CD4-positive, CD25-positive, alpha-beta regulatory T cell (primary cell): ENCODE results near the gene AFF3. TPM values are rescaled to one million over a fixed set of nuclear protein-coding genes. Genes with fewer than 3 reads are reported as not detected.

Source experiments
- ATAC-seq, 2 donors: fragments of 150-1000 bp; cut with Tn5 transposase; one replicate each; pipeline ENCODE4 v1.10.0; 2021; ENCODE audit warnings: low read depth in 2 of 2, moderate number of reproducible peaks in 2 of 2, moderate library complexity in 1 of 2
- DNase-seq, 3 donors: peaks; one replicate each; pipeline versions ENCODE4 v3.0.0 to v3.0.0-alpha.2; 2012 to 2022; ENCODE audit warnings: mixed read lengths in 1 of 3
- H3K27ac ChIP-seq: one replicate; pipeline ENCODE4 v1.7.0; 2013; ENCODE audit warnings: mild to moderate bottlenecking, low read length; ENCODE audit not compliant: insufficient read depth, poor library complexity, severe bottlenecking
- H3K27me3 ChIP-seq: one replicate; pipeline ENCODE4 v1.7.0; 2013; ENCODE audit warnings: low read length; ENCODE audit not compliant: control insufficient read depth, insufficient read depth
- H3K36me3 ChIP-seq: one replicate; pipeline ENCODE4 v1.7.0; 2013; ENCODE audit warnings: mild to moderate bottlenecking, low read length, moderate library complexity; ENCODE audit not compliant: control insufficient read depth, insufficient read depth
- H3K4me1 ChIP-seq: 2 replicates; pipeline ENCODE4 v1.7.0; 2013; ENCODE audit warnings: mild to moderate bottlenecking, low read length; ENCODE audit not compliant: insufficient read depth, control insufficient read depth, poor library complexity, severe bottlenecking
- H3K4me3 ChIP-seq: one replicate; pipeline ENCODE4 v1.7.0; 2013; ENCODE audit warnings: low read depth, mild to moderate bottlenecking, low read length, moderate library complexity
- H3K9me3 ChIP-seq, 2 experiments: 1 replicate in 1 of 2; 2 replicates in 1 of 2; pipeline ENCODE4 v1.7.0; 2013; ENCODE audit warnings: low read length in 2 of 2, mild to moderate bottlenecking in 1 of 2, moderate library complexity in 1 of 2; ENCODE audit not compliant: control insufficient read depth in 2 of 2
- H3K27ac Mint-ChIP-seq, 3 donors: one replicate each; pipeline ENCODE4 v1.8.0; 2020 to 2022; ENCODE audit warnings: mild to moderate bottlenecking in 3 of 3, mixed read lengths in 3 of 3, moderate library complexity in 2 of 3
- H3K27me3 Mint-ChIP-seq: one replicate; pipeline ENCODE4 v1.8.0; 2022; ENCODE audit warnings: mild to moderate bottlenecking, mixed read lengths
- H3K36me3 Mint-ChIP-seq: one replicate; pipeline ENCODE4 v1.8.0; 2020; ENCODE audit warnings: mixed read lengths
- H3K4me1 Mint-ChIP-seq, 4 donors: one replicate each; pipeline ENCODE4 v1.8.0; 2020 to 2022; ENCODE audit warnings: mixed read lengths in 4 of 4, mild to moderate bottlenecking in 1 of 4
- H3K4me3 Mint-ChIP-seq, 4 donors: one replicate each; pipeline ENCODE4 v1.8.0; 2020 to 2022; ENCODE audit warnings: mild to moderate bottlenecking in 4 of 4, mixed read lengths in 4 of 4, moderate library complexity in 3 of 4
- H3K9me3 Mint-ChIP-seq, 7 donors: one replicate each; pipeline ENCODE4 v1.8.0; 2020 to 2022; ENCODE audit warnings: mixed read lengths in 7 of 7, mild to moderate bottlenecking in 3 of 7, moderate library complexity in 2 of 7
- polyA plus RNA-seq, 4 donors: library from polyadenylated mRNA; unstranded; fragments of 300-500 nt; fragmentation: Illumina TruSeq; gene quantifications; one replicate each; pipeline ENCODE4 v1.2.3, GENCODE V29; 2021
- total RNA-seq: library from RNA; stranded (reverse); gene quantifications from one replicate; pipeline ENCODE4 v1.2.3, GENCODE V29; 2022

AFF3 gene
- total and polyA plus RNA-seq, 5 donors from 2014 or later: 0.82 to 10.1 (median 4.2) TPM

- Histone ChIP-seq H3K9me3 (no peaks in the 10 kb centered on the region), H3K4me3 (no peak overlapping the region), H3K36me3 (no peaks in the 10 kb centered on the region), H3K27me3 (no peaks in the 10 kb centered on the region), H3K4me1 (no peaks in the 10 kb centered on the region), H3K27ac (no peak overlapping the region)
- Mint-ChIP-seq H3K27me3 (no peaks in the 10 kb centered on the region), H3K4me1 (peaks cover 0 to 14% (median 0%) of the 10 kb centered on the region in 4 donors), H3K4me3 (no peak overlapping the region), H3K27ac (no peak overlapping the region), H3K36me3 (no peaks in the 10 kb centered on the region), H3K9me3 (peaks cover 0 to 3% (median 0%) of the 10 kb centered on the region in 7 donors)
- DNase-seq (no peak), ATAC-seq (no peak)
Observed at GRCh38 chr2:99974275-99974674, 168.1 kb downstream of the AFF3 start.

GRCh38 chr2:99971326-99971900 lies 171.0 kb downstream of the AFF3 start:
- no peaks in the 10 kb centered on the region for H3K27me3 ChIP-seq
- no peaks in the 10 kb centered on the region for H3K4me1 ChIP-seq
- no peaks in the 10 kb centered on the region for H3K9me3 ChIP-seq
- H3K9me3 Mint-ChIP-seq: peaks cover 0 to 3% (median 0%) of the 10 kb centered on the region in 7 donors
- no peaks in the 10 kb centered on the region for H3K27me3 Mint-ChIP-seq
- H3K4me3 ChIP-seq: no peak overlapping the region
- no peak for DNase-seq
- no peaks in the 10 kb centered on the region for H3K36me3 ChIP-seq
- H3K27ac ChIP-seq: no peak overlapping the region
- H3K27ac Mint-ChIP-seq: peak overlapping the region in 2 of 3 donors; percentile 32 to 45
- peaks cover 6% of the 10 kb centered on the region for H3K36me3 Mint-ChIP-seq
- no peak overlapping the region for H3K4me3 Mint-ChIP-seq
- H3K4me1 Mint-ChIP-seq: peaks cover 0 to 14% (median 0%) of the 10 kb centered on the region in 4 donors
- no peak for ATAC-seq

GRCh38 chr2:99970292-99970868 lies 172.0 kb downstream of the AFF3 start:
- peaks cover 0 to 3% (median 0%) of the 10 kb centered on the region in 7 donors for H3K9me3 Mint-ChIP-seq
- Histone ChIP-seq H3K36me3 (no peaks in the 10 kb centered on the region), H3K27ac (no peak overlapping the region), H3K4me1 (no peaks in the 10 kb centered on the region), H3K27me3 (no peaks in the 10 kb centered on the region), H3K9me3 (no peaks in the 10 kb centered on the region), H3K4me3 (no peak overlapping the region)
- no peak overlapping the region for H3K4me3 Mint-ChIP-seq
- ATAC-seq (no peak), DNase-seq (no peak)
- H3K36me3 Mint-ChIP-seq: peaks cover 6% of the 10 kb centered on the region
- peaks cover 0 to 14% (median 0%) of the 10 kb centered on the region in 4 donors for H3K4me1 Mint-ChIP-seq
- H3K27me3 Mint-ChIP-seq: no peaks in the 10 kb centered on the region
- no peak overlapping the region for H3K27ac Mint-ChIP-seq

- peak overlapping the region in 1 of 3 donors; percentile 21 for H3K27ac Mint-ChIP-seq
- Histone ChIP-seq H3K36me3 (no peaks in the 10 kb centered on the region), H3K27me3 (peaks cover 2% of the 10 kb centered on the region), H3K9me3 (no peaks in the 10 kb centered on the region), H3K27ac (no peak overlapping the region), H3K4me1 (no peaks in the 10 kb centered on the region), H3K4me3 (no peak overlapping the region)
- H3K36me3 Mint-ChIP-seq: peaks cover 18% of the 10 kb centered on the region
- no peak overlapping the region for H3K4me3 Mint-ChIP-seq
- H3K27me3 Mint-ChIP-seq: no peaks in the 10 kb centered on the region
- DNase-seq: no peak
- peaks cover 0 to 13% (median 3%) of the 10 kb centered on the region in 4 donors for H3K4me1 Mint-ChIP-seq
- no peak for ATAC-seq
- peaks cover 0 to 1% (median 0%) of the 10 kb centered on the region in 7 donors for H3K9me3 Mint-ChIP-seq
Observed at GRCh38 chr2:99961196-99961913, 181.0 kb downstream of the AFF3 start.

- peaks cover 21% of the 10 kb centered on the region for H3K36me3 Mint-ChIP-seq
- H3K4me1 Mint-ChIP-seq: peaks cover 0 to 13% (median 3%) of the 10 kb centered on the region in 4 donors
- no peaks in the 10 kb centered on the region for H3K27me3 Mint-ChIP-seq
- no peak overlapping the region for H3K4me3 Mint-ChIP-seq
- Histone ChIP-seq H3K27me3 (peaks cover 2% of the 10 kb centered on the region), H3K36me3 (no peaks in the 10 kb centered on the region), H3K27ac (no peak overlapping the region), H3K9me3 (no peaks in the 10 kb centered on the region), H3K4me1 (no peaks in the 10 kb centered on the region), H3K4me3 (no peak overlapping the region)
- DNase-seq (no peak), ATAC-seq (no peak)
- peak overlapping the region in 1 of 3 donors; percentile 21 for H3K27ac Mint-ChIP-seq
- peaks cover 0 to 1% (median 0%) of the 10 kb centered on the region in 7 donors for H3K9me3 Mint-ChIP-seq
Observed at GRCh38 chr2:99960790-99961189, 181.6 kb downstream of the AFF3 start.

GRCh38 chr2:99960291-99960690 lies 182.1 kb downstream of the AFF3 start:
- no peaks in the 10 kb centered on the region for H3K36me3 ChIP-seq
- no peak overlapping the region for H3K27ac ChIP-seq
- ATAC-seq (no peak), DNase-seq (no peak)
- H3K9me3 ChIP-seq: no peaks in the 10 kb centered on the region
- no peak overlapping the region for H3K4me3 ChIP-seq
- Mint-ChIP-seq H3K27ac (peak overlapping the region in 1 of 3 donors; percentile 21), H3K9me3 (peaks cover 0 to 1% (median 0%) of the 10 kb centered on the region in 7 donors), H3K4me3 (no peak overlapping the region), H3K4me1 (peaks cover 0 to 13% (median 3%) of the 10 kb centered on the region in 4 donors), H3K27me3 (no peaks in the 10 kb centered on the region), H3K36me3 (peaks cover 21% of the 10 kb centered on the region)
- no peaks in the 10 kb centered on the region for H3K4me1 ChIP-seq
- peaks cover 2% of the 10 kb centered on the region for H3K27me3 ChIP-seq

GRCh38 chr2:99959261-99960014 lies 183.0 kb downstream of the AFF3 start:
- Mint-ChIP-seq H3K27me3 (no peaks in the 10 kb centered on the region), H3K36me3 (peaks cover 17% of the 10 kb centered on the region), H3K4me3 (no peak overlapping the region), H3K27ac (no peak overlapping the region), H3K4me1 (peaks cover 0 to 8% (median 3%) of the 10 kb centered on the region in 4 donors), H3K9me3 (peaks cover 0 to 1% (median 0%) of the 10 kb centered on the region in 7 donors)
- no peak for DNase-seq
- peaks cover 2% of the 10 kb centered on the region for H3K27me3 ChIP-seq
- H3K9me3 ChIP-seq: no peaks in the 10 kb centered on the region
- H3K36me3 ChIP-seq: no peaks in the 10 kb centered on the region
- H3K4me3 ChIP-seq: no peak overlapping the region
- no peaks in the 10 kb centered on the region for H3K4me1 ChIP-seq
- no peak overlapping the region for H3K27ac ChIP-seq
- no peak for ATAC-seq
